SK-N-SH (cell line): Measurements from ENCODE around the gene MYO1E. TPM values are rescaled to one million over a fixed set of nuclear protein-coding genes. Genes with fewer than 3 reads are reported as not detected.

Experiments
- CTCF ChIA-PET: fragments of 300-600, 350-600 bp; formaldehyde crosslinking; extraction: SDS; loops from one replicate; lab custom pipeline; 2021; lab: Yijun Ruan, JAX
- POLR2A ChIA-PET: fragments of 350-600 bp; sonication (Branson Sonifier 250); formaldehyde crosslinking; extraction: SDS; loops from one replicate; lab custom pipeline; 2020; ENCODE audit warnings: antibody characterized with exemption, inconsistent platforms; lab: Yijun Ruan, JAX
- DNase-seq: peaks from one replicate; pipeline ENCODE4 v3.0.0; 2012
- H2AFZ ChIP-seq: fragments of 200-600 bp; sonication (generic); 2 replicates; pipeline ENCODE4 v1.8.1; 2016; ENCODE audit warnings: antibody characterized with exemption, mild to moderate bottlenecking, low read depth
- H3F3A ChIP-seq: fragments of 200-600 bp; sonication (generic); replicated peaks from 2 replicates; pipeline ENCODE3; 2016; ENCODE audit warnings: antibody characterized with exemption, mild to moderate bottlenecking; ENCODE audit not compliant: insufficient read depth
- H3K27ac ChIP-seq, 2 experiments: fragments of 200-500 bp in 1 of 2; fragments of 200-600 bp in 1 of 2; sonication (Bioruptor generic) in 1 of 2; sonication (generic), shearing (Covaris generic) in 1 of 2; 2 replicates each; pipeline versions ENCODE4 v1.5.1 to v1.6.1; 2014 to 2016; ENCODE audit warnings: low read depth in 2 of 2, inconsistent platforms in 1 of 2, low read length in 1 of 2, mild to moderate bottlenecking in 1 of 2, mixed read lengths in 1 of 2
- H3K27me3 ChIP-seq: fragments of 200-600 bp; sonication (generic), shearing (Covaris generic); 2 replicates; pipeline ENCODE4 v1.6.1; 2016; ENCODE audit warnings: mixed run types; ENCODE audit not compliant: insufficient read depth
- H3K36me3 ChIP-seq, 2 experiments: fragments of 200-500 bp in 1 of 2; fragments of 200-600 bp in 1 of 2; sonication (Bioruptor generic) in 1 of 2; sonication (generic) in 1 of 2; replicated peaks in 1 of 2; 2 replicates each; pipeline versions ENCODE3 to v1.5.1; 2014 to 2016; ENCODE audit warnings: low read length in 1 of 2, mild to moderate bottlenecking in 1 of 2; ENCODE audit not compliant: insufficient read depth in 2 of 2, control insufficient read depth in 1 of 2
- H3K4me1 ChIP-seq, 2 experiments: fragments of 200-500 bp in 1 of 2; fragments of 200-600 bp in 1 of 2; sonication (Bioruptor generic) in 1 of 2; sonication (generic), shearing (Covaris generic) in 1 of 2; 2 replicates each; pipeline versions ENCODE4 v1.5.1 to v1.6.1; 2014 to 2016; ENCODE audit warnings: low read depth in 1 of 2, low read length in 1 of 2, mixed run types in 1 of 2; ENCODE audit not compliant: insufficient read depth in 2 of 2, control insufficient read depth in 1 of 2
- H3K4me2 ChIP-seq: fragments of 200-600 bp; sonication (generic), shearing (Covaris generic); 2 replicates; pipeline ENCODE4 v1.6.1; 2017; ENCODE audit warnings: mixed run types
- H3K4me3 ChIP-seq, 2 experiments: fragments of 200-500 bp in 1 of 2; fragments of 200-600 bp in 1 of 2; sonication (Bioruptor generic) in 1 of 2; sonication (generic), shearing (Covaris generic) in 1 of 2; 2 replicates each; pipeline versions ENCODE4 v1.5.1 to v1.8.1; 2014 to 2016; ENCODE audit warnings: low read depth in 2 of 2, inconsistent platforms in 1 of 2, low read length in 1 of 2, mild to moderate bottlenecking in 1 of 2, mixed read lengths in 1 of 2, moderate library complexity in 1 of 2
- H3K79me2 ChIP-seq: fragments of 200-600 bp; sonication (generic); 2 replicates; pipeline ENCODE4 v1.8.1; 2017; ENCODE audit warnings: mild to moderate bottlenecking; ENCODE audit not compliant: insufficient read depth
- H3K9ac ChIP-seq: fragments of 200-600 bp; sonication (generic); 2 replicates; pipeline ENCODE4 v1.6.1; 2017; ENCODE audit warnings: mixed run types
- H3K9me2 ChIP-seq: fragments of 200-600 bp; sonication (generic); 2 replicates; pipeline ENCODE4 v1.6.1; 2017; ENCODE audit warnings: mixed run types
- H3K9me3 ChIP-seq: fragments of 200-600 bp; sonication (generic); 2 replicates; pipeline ENCODE4 v1.6.1; 2017; ENCODE audit warnings: mixed run types, mild to moderate bottlenecking, moderate library complexity
- H4K20me1 ChIP-seq: fragments of 200-600 bp; sonication (generic); 2 replicates; pipeline ENCODE4 v1.6.1; 2017; ENCODE audit warnings: mild to moderate bottlenecking, mixed run types; ENCODE audit not compliant: insufficient read depth
- CTCF ChIP-seq: fragments of 200-600 bp; sonication (generic); IDR thresholded peaks from 2 replicates; pipeline ENCODE4 v1.6.1; 2017; ENCODE audit warnings: antibody characterized with exemption, mild to moderate bottlenecking, moderate library complexity
- EZH2phosphoT487 ChIP-seq: fragments of 200-600 bp; sonication (generic); IDR thresholded peaks from 2 replicates; pipeline ENCODE4 v1.6.1; 2017; ENCODE audit warnings: low read depth, mixed run types, mild to moderate bottlenecking, antibody characterized with exemption, moderate library complexity, borderline replicate concordance
- IRF3 ChIP-seq: fragments of 150-350 bp; IDR thresholded peaks from 2 replicates; pipeline ENCODE4 v1.6.1; 2016; ENCODE audit warnings: mild to moderate bottlenecking, low read depth, low read length
- JUND ChIP-seq: IDR thresholded peaks from 2 replicates; pipeline ENCODE4 v1.4.0; 2012
- MXI1 ChIP-seq: IDR thresholded peaks from 2 replicates; pipeline ENCODE4 v1.6.1; 2012; ENCODE audit warnings: mild to moderate bottlenecking, low read depth, low read length, improper control_type of control experiment
- NRF1 ChIP-seq: IDR thresholded peaks from 2 replicates; pipeline ENCODE4 v1.6.1; 2012; ENCODE audit warnings: low read depth, mild to moderate bottlenecking, low read length
- PBX3 ChIP-seq: IDR thresholded peaks from 2 replicates; pipeline ENCODE4; 2012
- REST ChIP-seq: IDR thresholded peaks from 2 replicates; pipeline ENCODE4 v1.6.1; 2012; ENCODE audit warnings: mild to moderate bottlenecking, low read depth, low read length, moderate library complexity
- TCF12 ChIP-seq: IDR thresholded peaks from 2 replicates; pipeline ENCODE4 v1.4.0; 2012
- TEAD4 ChIP-seq: IDR thresholded peaks from 2 replicates; pipeline ENCODE4 v1.4.0; 2012; ENCODE audit warnings: mild to moderate bottlenecking, borderline replicate concordance; ENCODE audit not compliant: insufficient read depth
- USF2 ChIP-seq: fragments of 150-350 bp; IDR thresholded peaks from 2 replicates; pipeline ENCODE4 v1.6.1; 2017; ENCODE audit warnings: antibody characterized with exemption, low read length, low read depth, borderline replicate concordance
- ZBTB33 ChIP-seq: IDR thresholded peaks from 2 replicates; pipeline ENCODE4 v1.4.0; 2012; ENCODE audit warnings: low read depth, borderline replicate concordance
- WGBS: methylation state at CpG from one replicate; pipeline ENCODE4 v1.1.6; 2017; ENCODE audit warnings: low lambda C conversion rate; 5-methylcytosine and 5-hydroxymethylcytosine counted together
- polyA plus RNA-seq, 3 experiments: library from polyadenylated mRNA; depleted of rRNA; stranded (reverse); fragments of >200 nt; gene quantifications; 2 replicates each; pipeline ENCODE4 v1.2.3, GENCODE V29; 2012

MYO1E gene
- polyA plus RNA-seq, 1 of the 3 experiments (the other 2 are of a cell fraction) = 9.7 TPM

- no peaks in the 10 kb centered on the region for H3K27me3 ChIP-seq
- no peaks in the 10 kb centered on the region for H3K9me3 ChIP-seq
- H3K4me3 ChIP-seq = no peak overlapping the region
- no peak overlapping the region for H2AFZ ChIP-seq
- H3K4me1 ChIP-seq = peaks cover 5 to 8% of the 10 kb centered on the region in 2 experiments; a peak in 3 of 4 replicates
- ChIA-PET POLR2A (no interaction called here), CTCF (no interaction called here)
- H3K4me2 ChIP-seq = no peak overlapping the region
- H4K20me1 ChIP-seq = no peaks in the 10 kb centered on the region
- DNase-seq = no peak
- H3F3A ChIP-seq = peaks cover 20% of the 10 kb centered on the region
- 88% methylated on average over 6 of the region's 6 CpGs for WGBS
- H3K36me3 ChIP-seq = no peaks in the 10 kb centered on the region
- no peak overlapping the region for H3K27ac ChIP-seq
- H3K9ac ChIP-seq = no peak overlapping the region
- H3K9me2 ChIP-seq = no peaks in the 10 kb centered on the region
- TF ChIP-seq JUND = no peak
- TF ChIP-seq USF2 = no peak
- no peak for TF ChIP-seq MXI1
- TF ChIP-seq TCF12 = no peak
- TF ChIP-seq CTCF = no peak
- TF ChIP-seq ZBTB33 = no peak
- no peak for TF ChIP-seq IRF3
- H3K79me2 ChIP-seq = peaks cover 68% of the 10 kb centered on the region; the same call in 1 of the 2 replicates
Measured at GRCh38 chr15:59353994-59354416, 18.7 kb downstream of the MYO1E start.

- H3F3A ChIP-seq = peaks cover 20% of the 10 kb centered on the region
- no peaks in the 10 kb centered on the region for H3K9me3 ChIP-seq
- H3K4me2 ChIP-seq = no peak overlapping the region
- peaks cover 5 to 8% of the 10 kb centered on the region in 2 experiments; a peak in 3 of 4 replicates for H3K4me1 ChIP-seq
- H3K9ac ChIP-seq = no peak overlapping the region
- no peak for DNase-seq
- no peak overlapping the region for H3K4me3 ChIP-seq
- ChIA-PET POLR2A (no interaction called here), CTCF (no interaction called here)
- no peaks in the 10 kb centered on the region for H3K9me2 ChIP-seq
- no peak overlapping the region for H3K27ac ChIP-seq
- no peaks in the 10 kb centered on the region for H3K36me3 ChIP-seq
- no peaks in the 10 kb centered on the region for H4K20me1 ChIP-seq
- H3K27me3 ChIP-seq = no peaks in the 10 kb centered on the region
- no peak overlapping the region for H2AFZ ChIP-seq
- peaks cover 71% of the 10 kb centered on the region for H3K79me2 ChIP-seq
- WGBS = 61% methylated on average over 7 of the region's 7 CpGs
- TF ChIP-seq NRF1 = no peak
- TF ChIP-seq TEAD4 = no peak
- no peak for TF ChIP-seq TCF12
- TF ChIP-seq REST = no peak
- no peak for TF ChIP-seq EZH2phosphoT487
- no peak for TF ChIP-seq PBX3
- TF ChIP-seq IRF3 = no peak
Measured at GRCh38 chr15:59352683-59353082, 20.0 kb downstream of the MYO1E start.
